Measurements from ENCODE around the gene S1PR2.

DNA sequence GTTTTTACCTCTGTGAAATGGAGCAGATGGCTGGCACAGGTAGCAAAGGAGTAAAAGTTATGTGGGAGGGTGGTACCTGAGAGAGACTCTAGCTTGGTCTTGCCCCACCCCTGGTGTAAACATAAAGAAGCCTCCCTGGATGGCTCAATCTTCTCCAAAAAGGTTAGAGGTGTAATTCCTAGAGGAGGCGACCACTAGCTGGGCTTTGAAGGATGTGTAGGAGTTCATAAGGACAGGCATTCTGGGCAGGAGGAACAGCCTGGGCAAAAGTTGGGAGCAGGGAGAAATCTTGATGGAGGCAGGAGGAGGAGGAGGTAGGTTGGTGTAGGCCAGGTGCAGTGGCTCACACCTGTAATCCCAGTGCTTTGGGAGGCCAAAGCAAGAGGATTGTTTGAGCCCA, 47.8 kb upstream of the S1PR2 start:
- no peak for TF ChIP-seq POLR2A (IDR thresholded peaks at IDR 0.05; ENCODE audit: low read length)
- TF ChIP-seq GATA1 (IDR thresholded peaks at IDR 0.05; ENCODE audit: low read depth, low read length): no peak
